ENCODE results near the gene CRKL.

The CRKL gene

DNA sequence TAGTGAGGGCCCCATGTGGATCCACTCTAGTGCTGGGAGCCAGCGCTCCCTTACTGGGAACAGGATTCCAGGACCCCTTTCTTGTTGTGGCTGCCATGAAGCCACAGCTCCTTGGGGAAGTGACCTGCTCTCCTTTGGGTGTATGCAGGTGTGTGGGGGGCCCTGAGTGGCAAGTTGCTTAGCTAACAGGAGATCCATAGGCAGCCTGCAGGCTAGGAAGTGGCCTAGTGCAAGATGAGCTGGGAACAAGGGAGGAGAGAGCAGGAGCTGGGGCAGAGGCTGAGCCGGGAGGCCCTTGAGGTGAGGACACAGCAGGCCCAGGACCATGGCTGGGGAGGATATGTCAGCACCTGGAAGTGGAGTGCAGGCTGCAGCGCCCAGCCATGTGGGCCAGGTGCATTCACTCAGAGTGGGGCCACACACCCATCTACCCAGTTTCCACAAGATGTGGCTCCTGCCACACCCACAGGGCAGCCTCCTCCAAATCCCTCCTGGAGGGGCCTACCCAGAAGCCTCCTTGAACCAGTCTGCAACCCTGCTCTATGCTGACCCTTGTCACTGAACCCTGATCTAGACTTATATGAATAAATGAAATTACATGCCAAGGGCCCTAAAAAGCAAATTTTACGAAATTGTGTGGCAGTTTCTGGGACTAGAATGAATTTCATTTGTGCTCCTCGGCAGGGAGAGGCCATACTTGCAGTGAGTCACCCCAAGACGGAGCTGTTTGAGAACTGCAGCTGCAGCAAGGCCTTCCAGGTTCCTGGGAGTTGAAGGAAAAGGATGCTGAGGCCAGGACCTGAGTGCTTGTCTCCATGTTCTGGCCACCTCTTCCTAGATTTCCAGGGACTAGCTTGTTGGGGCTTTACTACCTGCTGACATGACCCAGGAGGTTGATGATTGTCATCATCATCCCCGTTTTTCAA lies 81.5 kb downstream of the CRKL start:
- DNase-seq, result no peak

DNA sequence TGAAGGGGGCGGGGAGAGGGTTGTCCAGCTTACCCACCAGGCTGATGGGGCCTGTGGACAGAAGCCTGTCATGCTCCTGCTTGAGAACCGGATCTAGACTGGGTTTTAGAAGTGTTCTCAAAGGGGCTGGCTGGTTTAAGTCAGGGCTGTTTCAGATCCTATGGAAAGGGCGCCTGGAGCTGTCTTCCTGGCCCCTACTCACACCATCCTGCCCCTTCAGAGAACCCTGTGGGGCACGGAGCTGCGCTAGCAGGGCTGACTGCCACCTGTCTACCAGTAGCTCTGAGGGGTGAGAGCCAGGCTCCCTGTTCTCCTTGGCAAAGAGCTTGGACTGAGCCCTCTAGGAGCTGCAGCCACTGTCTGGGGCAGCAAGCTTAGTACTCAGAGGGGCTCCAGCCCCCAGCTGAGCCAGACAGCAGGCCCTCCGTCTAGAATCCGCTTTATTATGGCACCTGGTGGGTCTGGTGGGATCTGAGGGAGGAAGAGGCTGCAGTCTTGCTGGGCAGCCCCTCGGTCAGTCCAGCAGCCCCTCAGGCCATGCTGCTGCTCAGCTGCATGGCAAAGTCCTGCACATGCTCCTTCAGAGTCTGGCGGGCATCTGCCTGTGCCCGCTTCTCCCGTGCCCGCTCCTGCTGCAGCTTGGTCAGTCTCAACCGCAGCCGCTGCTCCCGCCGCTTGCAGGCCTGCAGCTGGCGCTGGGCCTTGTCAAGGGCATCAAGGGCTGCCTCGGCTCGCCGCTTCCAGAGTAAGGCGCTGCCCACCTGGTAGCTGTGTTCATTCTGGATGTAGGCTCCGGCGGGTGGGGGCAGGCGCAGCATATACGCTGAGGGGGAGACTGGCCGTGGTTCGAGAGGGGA lies 82.4 kb downstream of the CRKL start:
- no peak for DNase-seq

DNA sequence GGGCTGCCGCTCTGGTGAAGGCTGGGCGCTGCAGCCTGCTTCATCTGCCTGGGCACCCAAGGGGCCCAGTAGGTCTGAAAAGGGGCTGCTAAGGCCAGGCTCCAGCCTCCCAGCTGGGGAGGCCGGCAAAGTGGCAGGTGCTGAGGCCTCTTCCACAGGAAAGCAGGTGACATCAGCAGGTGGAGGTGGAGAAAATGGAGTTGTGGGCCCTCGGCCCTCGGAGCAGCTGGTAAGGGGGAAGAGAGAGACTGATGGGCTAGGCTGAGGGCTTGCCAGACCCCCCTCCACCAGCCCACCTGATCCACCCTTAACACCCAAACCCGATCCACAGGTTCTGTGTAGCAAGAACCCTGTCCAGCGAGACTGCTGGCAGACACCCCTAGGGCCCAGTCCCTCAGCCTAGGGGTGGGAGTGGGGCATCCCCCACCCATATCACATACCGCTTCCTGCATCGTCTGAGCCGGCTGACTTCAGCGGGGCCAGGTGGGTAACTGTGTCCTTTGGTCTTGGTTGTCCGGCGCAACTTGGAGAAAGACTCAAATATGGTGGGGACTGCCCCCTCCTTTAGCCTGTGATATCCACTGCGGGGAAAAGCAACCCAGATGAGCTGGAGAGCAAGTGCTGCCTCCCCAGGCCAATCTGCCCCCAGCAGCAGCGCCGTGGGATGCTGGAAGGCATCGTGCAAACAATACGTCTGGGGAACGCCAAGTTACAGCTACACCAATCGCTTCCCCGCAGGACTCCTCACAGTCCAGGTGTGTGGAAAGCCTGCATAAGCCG lies 83.2 kb downstream of the CRKL start:
- no peak for DNase-seq

DNA sequence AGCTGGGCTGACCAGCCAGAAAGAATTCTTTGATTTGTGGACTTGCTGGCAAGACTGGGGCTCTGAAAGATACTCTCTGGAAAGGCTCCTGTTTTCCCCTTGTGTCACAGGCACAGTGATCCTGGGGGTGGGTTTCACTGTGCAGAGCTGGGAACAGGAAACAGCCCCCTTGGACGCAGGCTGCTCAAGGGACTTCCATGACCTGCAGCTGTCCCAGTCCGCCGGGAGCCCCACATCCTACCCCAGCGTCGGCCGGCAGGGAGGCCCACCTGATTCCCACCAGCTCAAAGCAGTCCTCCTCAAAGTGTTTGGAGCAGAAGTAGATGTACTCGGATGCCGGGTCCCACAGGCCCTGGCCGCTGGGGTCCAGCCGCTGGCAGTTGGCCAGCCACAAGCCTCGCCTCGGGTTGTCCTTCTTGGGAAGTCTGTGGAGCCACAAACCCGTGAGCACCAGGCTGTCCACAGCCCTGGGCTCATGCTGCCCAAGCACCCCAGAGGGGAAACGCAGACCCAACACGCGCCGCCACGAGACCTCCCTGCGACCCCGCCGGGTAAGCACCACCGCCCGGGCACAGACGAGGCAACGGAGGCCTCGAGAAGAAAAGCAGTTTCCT lies 83.9 kb downstream of the CRKL start:
- DNase-seq, result no peak

DNA sequence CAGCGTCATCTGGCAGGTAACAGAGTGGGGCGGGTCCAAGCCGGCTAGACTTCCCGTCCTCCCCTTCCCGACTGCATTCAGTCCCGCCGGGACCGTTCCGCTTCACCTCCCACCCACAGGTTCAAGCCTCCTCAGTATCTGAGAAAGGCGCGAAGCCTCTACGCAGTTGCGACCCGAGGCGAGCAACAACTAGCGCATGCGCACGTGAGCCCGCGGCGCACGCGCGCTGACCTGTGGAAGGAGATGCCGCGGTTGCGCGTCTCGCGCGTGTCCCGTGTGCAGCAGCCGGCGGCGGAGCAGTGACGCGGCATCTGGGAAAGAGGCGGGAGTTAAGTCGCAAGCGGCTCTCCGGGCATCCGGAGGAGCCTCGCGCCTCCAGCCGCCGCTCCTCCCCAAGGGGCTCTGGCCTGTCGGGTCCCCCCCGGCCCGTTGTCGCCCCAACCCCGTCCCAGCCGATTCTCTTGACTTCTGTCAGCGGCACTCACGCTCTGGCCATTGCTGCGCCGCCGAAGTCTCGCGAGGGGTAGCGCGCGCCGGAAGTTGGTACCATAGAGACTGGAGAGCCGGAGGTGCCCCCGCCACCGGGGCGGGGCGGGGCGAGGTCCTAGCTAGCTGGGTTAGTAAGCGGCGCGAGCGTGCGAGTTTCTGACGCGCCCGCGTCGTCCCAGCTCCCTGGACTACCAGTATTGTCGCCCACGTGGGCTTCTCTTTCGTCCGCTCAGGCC lies 84.6 kb downstream of the CRKL start, which contains the start of gene THAP7:
Gene THAP7, minus strand, starts transcription at position 518 of the 725 bp plus-strand sequence. Its CDS starts 207 bp downstream, at position 311.
- DNase-seq, result peak; percentile 97

Data from stimulated activated CD4-positive, alpha-beta T cell treated with anti-CD3 and anti-CD28 coated beads, Interleukin-4, amount 100 ng/mL, for 24 hours (primary cell).